IMR-90 (cell line): ENCODE measurements around the gene KRTAP10-6.
"Not testable (repeated sequence)": the region's sequence is repeated elsewhere in the genome, so short reads cannot be mapped to it uniquely, and the experiment has no call there.

Experiments
- CEBPB ChIP-seq: IDR thresholded peaks from 2 replicates; pipeline ENCODE4 v1.6.1; 2012; ENCODE audit warnings: low read depth, low read length, improper control_type of control experiment
- CHD1 ChIP-seq: IDR thresholded peaks from 2 replicates; pipeline ENCODE4 v1.6.1; 2012; ENCODE audit warnings: low read depth, low read length, improper control_type of control experiment
- CTCF ChIP-seq: conservative IDR thresholded peaks from 2 replicates; pipeline ENCODE4 v1.5.1; 2012; ENCODE audit warnings: mild to moderate bottlenecking, low read depth, low read length, improper control_type of control experiment
- ELK1 ChIP-seq: fragments of 150-350 bp; IDR thresholded peaks from 2 replicates; pipeline ENCODE4 v1.6.1; 2016; ENCODE audit warnings: low read depth, mild to moderate bottlenecking, low read length, moderate library complexity, borderline replicate concordance

GRCh38 chr21:44637851-44638348 is 45.6 kb upstream of the KRTAP10-6 start:
- TF ChIP-seq CEBPB, CTCF, ELK1, CHD1: not testable (repeated sequence)
